Tibial artery (tissue), 4 donors: ENCODE data around the gene EXD2.

Source experiments
- DNase-seq, 2 donors: peaks; one replicate each; pipeline ENCODE4 v3.0.0-alpha.2; 2019
- H3K27ac ChIP-seq, 2 donors: fragments of 200-600 bp; sonication (generic) in 1 of 2; 1 replicate in 1 of 2; 2 replicates in 1 of 2; pipeline ENCODE4 v1.5.1; 2018 to 2019; ENCODE audit warnings: mild to moderate bottlenecking in 1 of 2
- H3K27me3 ChIP-seq, 2 donors: fragments of 200-600 bp; sonication (generic) in 1 of 2; one replicate each; pipeline versions ENCODE4 v1.5.1 to v1.6.0; 2016 to 2019
- H3K36me3 ChIP-seq, 3 donors: fragments of 200-600 bp; sonication (generic) in 2 of 3; one replicate each; pipeline ENCODE4 v1.5.1; 2016 to 2019; ENCODE audit warnings: mild to moderate bottlenecking in 2 of 3
- H3K4me1 ChIP-seq, 4 donors: fragments of 200-600 bp; sonication (generic) in 2 of 4; 1 replicate in 3 of 4; 2 replicates in 1 of 4; pipeline ENCODE4 v1.5.1; 2016 to 2019
- H3K4me3 ChIP-seq, 2 donors: fragments of 200-600 bp; sonication (generic) in 1 of 2; 1 replicate in 1 of 2; 2 replicates in 1 of 2; pipeline ENCODE4 v1.5.1; 2018 to 2019; ENCODE audit warnings: mild to moderate bottlenecking in 2 of 2
- H3K9me3 ChIP-seq, 3 donors: fragments of 200-600 bp; sonication (generic) in 1 of 3; one replicate each; pipeline ENCODE4 v1.5.1; 2016 to 2019
- intact Hi-C: fragments of 100-400 bp; cut with DNase I; formaldehyde crosslinking; loops from one replicate; pipeline ENCODE4 v1.15.0; 2023; ENCODE audit warnings: low total_unique reads
- TF ChIP-seq, protein P1 (sequence below), 2 experiments: fragments of 200-600 bp in 1 of 2; fragments of 450-650 bp in 1 of 2; IDR thresholded peaks; one replicate each; pipeline ENCODE4 v1.5.1; 2017 to 2019; ENCODE audit warnings: antibody characterized with exemption in 2 of 2, mild to moderate bottlenecking in 1 of 2, moderate library complexity in 1 of 2

EXD2 gene

DNA sequence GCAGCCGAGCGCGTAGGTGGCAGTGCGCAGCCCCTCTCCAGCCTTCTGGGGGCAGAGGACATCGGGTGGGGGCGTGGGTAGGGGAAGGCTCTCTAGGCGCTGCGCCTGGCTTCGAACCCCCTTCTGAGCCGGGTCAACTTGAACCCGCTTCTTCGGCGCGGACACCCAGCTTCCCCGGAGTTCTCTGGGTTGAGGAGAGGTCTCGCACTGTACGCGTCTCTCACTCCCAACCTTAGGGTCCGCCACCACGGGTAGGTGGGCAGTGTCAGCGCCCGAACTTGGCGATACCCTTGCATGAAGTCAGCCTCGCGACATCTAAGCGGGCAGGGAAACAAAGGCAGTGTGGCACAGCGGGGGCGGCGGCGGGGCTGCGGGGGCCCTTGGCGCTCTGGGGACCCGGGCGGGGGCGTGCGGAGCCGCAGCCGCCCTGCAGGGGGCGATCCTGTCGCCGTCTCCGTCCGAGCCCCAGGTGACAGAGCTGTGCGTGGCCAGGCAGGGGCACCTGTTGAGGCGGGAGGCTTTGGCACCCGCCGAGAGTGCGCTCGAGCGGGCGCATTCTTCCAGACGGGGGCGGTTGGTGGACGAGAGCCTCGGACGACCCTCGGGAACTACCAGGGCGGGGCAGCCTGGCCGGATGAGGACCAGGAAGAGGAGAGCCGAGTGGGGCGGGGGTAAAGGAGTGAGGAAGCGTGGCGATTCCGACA is 69.7 kb downstream of the EXD2 start:
- Histone ChIP-seq H3K4me3 (peak overlapping the region; percentile 59 to 67), H3K36me3 (no peaks in the 10 kb centered on the region), H3K4me1 (peaks cover 0 to 52% (median 40%) of the 10 kb centered on the region in 4 donors), H3K9me3 (no peaks in the 10 kb centered on the region), H3K27ac (peak overlapping the region; percentile 53 to 79), H3K27me3 (no peaks in the 10 kb centered on the region)
- TF ChIP-seq, protein P1, sequence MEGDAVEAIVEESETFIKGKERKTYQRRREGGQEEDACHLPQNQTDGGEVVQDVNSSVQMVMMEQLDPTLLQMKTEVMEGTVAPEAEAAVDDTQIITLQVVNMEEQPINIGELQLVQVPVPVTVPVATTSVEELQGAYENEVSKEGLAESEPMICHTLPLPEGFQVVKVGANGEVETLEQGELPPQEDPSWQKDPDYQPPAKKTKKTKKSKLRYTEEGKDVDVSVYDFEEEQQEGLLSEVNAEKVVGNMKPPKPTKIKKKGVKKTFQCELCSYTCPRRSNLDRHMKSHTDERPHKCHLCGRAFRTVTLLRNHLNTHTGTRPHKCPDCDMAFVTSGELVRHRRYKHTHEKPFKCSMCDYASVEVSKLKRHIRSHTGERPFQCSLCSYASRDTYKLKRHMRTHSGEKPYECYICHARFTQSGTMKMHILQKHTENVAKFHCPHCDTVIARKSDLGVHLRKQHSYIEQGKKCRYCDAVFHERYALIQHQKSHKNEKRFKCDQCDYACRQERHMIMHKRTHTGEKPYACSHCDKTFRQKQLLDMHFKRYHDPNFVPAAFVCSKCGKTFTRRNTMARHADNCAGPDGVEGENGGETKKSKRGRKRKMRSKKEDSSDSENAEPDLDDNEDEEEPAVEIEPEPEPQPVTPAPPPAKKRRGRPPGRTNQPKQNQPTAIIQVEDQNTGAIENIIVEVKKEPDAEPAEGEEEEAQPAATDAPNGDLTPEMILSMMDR (IDR thresholded peaks at IDR 0.05) = peak; percentile 57 to 77
- intact Hi-C loops = loop anchor here (5.0 kb wide), 1 partner anchor 96 kb away; no protein-coding TSS in a partner anchor
- DNase-seq = peak in 1 of 2 donors; percentile 72

DNA sequence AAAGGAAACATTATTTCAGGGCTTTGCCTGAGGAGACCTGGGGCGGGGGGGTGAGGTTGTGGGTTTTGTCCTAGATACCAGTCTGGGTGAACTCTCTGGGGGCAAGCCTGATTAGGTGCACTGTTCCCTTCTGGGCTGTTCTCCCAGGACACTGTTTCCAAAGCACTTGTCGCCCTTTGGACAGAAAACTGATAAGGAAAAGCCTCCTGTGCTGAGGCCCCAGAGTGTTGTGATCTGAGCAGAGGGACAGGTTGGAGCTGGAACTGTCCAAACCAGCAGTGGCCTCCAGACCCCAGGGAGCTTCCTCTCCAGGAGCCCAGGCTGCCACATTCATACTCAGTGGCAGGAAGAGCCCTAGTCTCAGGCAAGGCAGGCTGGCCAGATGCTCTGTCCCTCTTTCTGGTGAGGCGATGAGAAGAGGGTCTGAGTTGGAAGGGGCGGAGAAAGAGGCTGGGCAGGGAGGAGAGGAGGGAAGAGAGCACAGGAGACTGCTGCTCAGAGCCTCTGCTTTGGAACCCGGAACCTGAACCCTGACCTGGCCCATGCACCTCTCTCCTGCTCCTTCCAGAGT is 70.5 kb downstream of the EXD2 start:
- H3K4me1 ChIP-seq = peaks cover 0 to 57% (median 40%) of the 10 kb centered on the region in 4 donors
- TF ChIP-seq, protein P1 (IDR thresholded peaks at IDR 0.05) = no peak
- H3K27me3 ChIP-seq = no peaks in the 10 kb centered on the region
- H3K9me3 ChIP-seq = no peaks in the 10 kb centered on the region
- H3K27ac ChIP-seq = peak overlapping the region; percentile 53 to 79
- intact Hi-C loops = loop anchor here (5.0 kb wide), 1 partner anchor 95 kb away; no protein-coding TSS in a partner anchor
- H3K36me3 ChIP-seq = no peaks in the 10 kb centered on the region
- DNase-seq = peak in 1 of 2 donors; percentile 65
- H3K4me3 ChIP-seq = peak overlapping the region; percentile 59 to 67

DNA sequence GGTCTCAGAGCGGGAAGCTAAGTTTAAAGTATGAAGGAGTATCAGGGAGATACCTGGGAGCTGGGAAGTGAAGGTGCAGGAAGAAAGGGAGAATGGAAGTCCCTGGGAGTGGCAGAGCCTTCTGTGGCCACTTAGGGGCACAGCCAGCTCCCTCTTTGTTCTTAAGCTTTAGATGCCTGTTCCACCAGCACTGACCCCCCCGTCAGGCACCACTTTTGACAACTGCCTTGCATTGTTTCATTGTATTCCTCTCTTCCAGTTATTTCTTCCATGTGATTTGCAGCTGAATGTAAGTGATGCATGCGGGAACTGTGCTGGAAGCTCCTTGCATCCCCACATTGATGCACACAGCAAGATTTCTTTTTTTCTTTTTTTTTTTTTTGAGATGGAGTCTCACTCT is 71.2 kb downstream of the EXD2 start:
- TF ChIP-seq, protein P1 (IDR thresholded peaks at IDR 0.05) = no peak
- peak in 1 of 2 donors; percentile 34 for DNase-seq
- Histone ChIP-seq H3K27ac (peak overlapping the region; percentile 67 to 79), H3K4me3 (no peak overlapping the region), H3K9me3 (no peaks in the 10 kb centered on the region), H3K4me1 (peaks cover 0 to 58% (median 40%) of the 10 kb centered on the region in 4 donors), H3K36me3 (no peaks in the 10 kb centered on the region), H3K27me3 (no peaks in the 10 kb centered on the region)
- intact Hi-C loops = loop anchor here (5.0 kb wide), 1 partner anchor 95 kb away; no protein-coding TSS in a partner anchor

DNA sequence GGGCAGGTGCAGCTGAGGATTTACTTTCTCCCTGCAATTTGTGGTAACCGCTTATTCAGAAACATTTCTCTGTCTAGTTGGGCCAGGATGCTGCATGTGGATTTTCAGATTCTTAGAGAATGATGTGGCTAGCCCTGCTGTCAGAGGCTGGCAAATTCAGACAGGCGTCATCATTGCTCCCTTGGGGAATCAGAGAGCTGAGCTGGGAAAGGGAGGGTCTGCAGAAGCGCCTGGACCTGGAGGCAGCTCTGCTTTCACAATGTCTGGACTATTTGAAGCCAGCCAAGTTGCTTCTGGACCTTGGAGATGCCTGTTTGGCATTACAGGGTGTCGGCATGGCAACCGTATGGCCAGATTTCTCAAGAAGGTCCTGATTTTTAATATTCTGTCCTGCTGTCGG is 72.1 kb downstream of the EXD2 start:
- Histone ChIP-seq H3K27me3 (no peaks in the 10 kb centered on the region), H3K27ac (peak overlapping the region; percentile 67 to 79), H3K36me3 (no peaks in the 10 kb centered on the region), H3K4me1 (peaks cover 0 to 60% (median 42%) of the 10 kb centered on the region in 4 donors), H3K4me3 (peak overlapping the region; percentile 7 to 21), H3K9me3 (no peaks in the 10 kb centered on the region)
- intact Hi-C loops = loop anchor here (5.0 kb wide), 1 partner anchor 94 kb away; no protein-coding TSS in a partner anchor
- peak; percentile 89 to 95 for DNase-seq
- TF ChIP-seq, protein P1 (IDR thresholded peaks at IDR 0.05) = no peak

DNA sequence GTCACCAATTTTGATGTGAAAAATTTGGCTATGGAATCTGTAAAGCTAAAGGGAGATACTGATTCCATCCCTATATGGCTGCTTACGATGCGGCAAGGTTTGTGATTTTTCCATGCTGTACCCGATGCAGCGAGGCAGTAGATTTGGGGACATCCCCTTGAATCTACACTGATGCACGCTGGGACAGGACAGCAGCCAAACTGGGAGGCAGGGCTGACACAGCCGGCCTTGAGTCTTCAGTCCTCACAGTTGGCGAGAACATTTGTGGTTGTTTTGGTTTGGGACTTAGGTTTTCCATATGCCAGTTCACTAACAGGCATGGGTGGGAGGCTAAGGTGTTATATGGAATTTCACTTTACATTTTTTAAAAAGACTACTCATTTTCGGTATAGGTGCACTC is 72.5 kb downstream of the EXD2 start:
- Histone ChIP-seq H3K9me3 (no peaks in the 10 kb centered on the region), H3K4me3 (peak overlapping the region; percentile 7 to 21), H3K4me1 (peaks cover 0 to 64% (median 42%) of the 10 kb centered on the region in 4 donors), H3K27ac (peak overlapping the region; percentile 67 to 79), H3K27me3 (no peaks in the 10 kb centered on the region), H3K36me3 (no peaks in the 10 kb centered on the region)
- TF ChIP-seq, protein P1 (IDR thresholded peaks at IDR 0.05) = no peak
- intact Hi-C loops = loop anchor here (5.0 kb wide), 1 partner anchor 94 kb away; no protein-coding TSS in a partner anchor
- DNase-seq = no peak
